ENCODE results near the gene RNF181.
"Not testable (repeated sequence)": the region's sequence is repeated elsewhere in the genome, so short reads cannot be mapped to it uniquely, and the experiment has no call there.

Gene RNF181

GRCh38 chr2:85584857-85585780 is 10.4 kb upstream of the RNF181 start:
- Histone ChIP-seq H3K27ac (ENCODE audit: low read depth in 2 of 2, low read length in 2 of 2) (peak overlapping the region; percentile 79 to 84), H3K4me1 (ENCODE audit: control insufficient read depth in 2 of 2, insufficient read depth in 2 of 2, low read length in 2 of 2) (peaks cover 25% of the 10 kb centered on the region in 2 donors), H3K9me3 (ENCODE audit: control insufficient read depth in 2 of 2, low read length in 2 of 2) (no peaks in the 10 kb centered on the region), H3K4me3 (ENCODE audit: low read length in 2 of 2) (peak overlapping the region; percentile 58 to 67), H3K36me3 (ENCODE audit: control insufficient read depth in 2 of 2, insufficient read depth in 2 of 2, low read length in 2 of 2) (peaks cover 17% of the 10 kb centered on the region in 2 donors), H3K9ac (ENCODE audit: low read depth in 1 of 2, low read length in 2 of 2) (peak overlapping the region; percentile 42 to 55), H3K27me3 (ENCODE audit: control insufficient read depth in 2 of 2, insufficient read depth in 2 of 2, low read length in 2 of 2) (no peaks in the 10 kb centered on the region)

GRCh38 chr2:85585781-85586105 is 9.8 kb upstream of the RNF181 start:
- peaks cover 14 to 15% of the 10 kb centered on the region in 2 donors for H3K36me3 ChIP-seq (ENCODE audit: control insufficient read depth in 2 of 2, insufficient read depth in 2 of 2, low read length in 2 of 2)
- H3K9me3 ChIP-seq (ENCODE audit: control insufficient read depth in 2 of 2, low read length in 2 of 2), result no peaks in the 10 kb centered on the region
- no peaks in the 10 kb centered on the region for H3K27me3 ChIP-seq (ENCODE audit: control insufficient read depth in 2 of 2, insufficient read depth in 2 of 2, low read length in 2 of 2)
- peak overlapping the region; percentile 79 to 84 for H3K27ac ChIP-seq (ENCODE audit: low read depth in 2 of 2, low read length in 2 of 2)
- H3K4me1 ChIP-seq (ENCODE audit: control insufficient read depth in 2 of 2, insufficient read depth in 2 of 2, low read length in 2 of 2), result peaks cover 23 to 29% of the 10 kb centered on the region in 2 donors
- no peak overlapping the region for H3K9ac ChIP-seq (ENCODE audit: low read depth in 1 of 2, low read length in 2 of 2)
- H3K4me3 ChIP-seq (ENCODE audit: low read length in 2 of 2), result peak overlapping the region in 1 of 2 donors; percentile 46

- Histone ChIP-seq H3K27me3 (ENCODE audit: control insufficient read depth in 2 of 2, insufficient read depth in 2 of 2, low read length in 2 of 2) (no peaks in the 10 kb centered on the region), H3K36me3 (ENCODE audit: control insufficient read depth in 2 of 2, insufficient read depth in 2 of 2, low read length in 2 of 2) (peaks cover 2 to 3% of the 10 kb centered on the region in 2 donors), H3K9me3 (ENCODE audit: control insufficient read depth in 2 of 2, low read length in 2 of 2) (no peaks in the 10 kb centered on the region), H3K4me3 (ENCODE audit: low read length in 2 of 2) (no peak overlapping the region), H3K9ac (ENCODE audit: low read depth in 1 of 2, low read length in 2 of 2) (no peak overlapping the region), H3K27ac (ENCODE audit: low read depth in 2 of 2, low read length in 2 of 2) (peak overlapping the region in 1 of 2 donors; percentile 9), H3K4me1 (ENCODE audit: control insufficient read depth in 2 of 2, insufficient read depth in 2 of 2, low read length in 2 of 2) (peaks cover 26 to 40% of the 10 kb centered on the region in 2 donors)
Observed at GRCh38 chr2:85588236-85588635, 7.3 kb upstream of the RNF181 start.

- no peak overlapping the region for H3K9ac ChIP-seq (ENCODE audit: low read depth in 1 of 2, low read length in 2 of 2)
- no peaks in the 10 kb centered on the region for H3K9me3 ChIP-seq (ENCODE audit: control insufficient read depth in 2 of 2, low read length in 2 of 2)
- no peaks in the 10 kb centered on the region for H3K27me3 ChIP-seq (ENCODE audit: control insufficient read depth in 2 of 2, insufficient read depth in 2 of 2, low read length in 2 of 2)
- H3K4me3 ChIP-seq (ENCODE audit: low read length in 2 of 2), result no peak overlapping the region
- H3K27ac ChIP-seq (ENCODE audit: low read depth in 2 of 2, low read length in 2 of 2), result peak overlapping the region in 1 of 2 donors; percentile 9
- H3K36me3 ChIP-seq (ENCODE audit: control insufficient read depth in 2 of 2, insufficient read depth in 2 of 2, low read length in 2 of 2), result peaks cover under 1 to 1% of the 10 kb centered on the region in 2 donors
- H3K4me1 ChIP-seq (ENCODE audit: control insufficient read depth in 2 of 2, insufficient read depth in 2 of 2, low read length in 2 of 2), result peaks cover 25 to 37% of the 10 kb centered on the region in 2 donors
Observed at GRCh38 chr2:85588645-85589044, 6.9 kb upstream of the RNF181 start.

- Histone ChIP-seq H3K27me3 (ENCODE audit: control insufficient read depth in 2 of 2, insufficient read depth in 2 of 2, low read length in 2 of 2) (no peaks in the 10 kb centered on the region), H3K4me3 (ENCODE audit: low read length in 2 of 2) (no peak overlapping the region), H3K27ac (ENCODE audit: low read depth in 2 of 2, low read length in 2 of 2) (no peak overlapping the region), H3K9ac (ENCODE audit: low read depth in 1 of 2, low read length in 2 of 2) (no peak overlapping the region), H3K36me3 (ENCODE audit: control insufficient read depth in 2 of 2, insufficient read depth in 2 of 2, low read length in 2 of 2) (no peaks in the 10 kb centered on the region), H3K4me1 (ENCODE audit: control insufficient read depth in 2 of 2, insufficient read depth in 2 of 2, low read length in 2 of 2) (peaks cover 20 to 33% of the 10 kb centered on the region in 2 donors), H3K9me3 (ENCODE audit: control insufficient read depth in 2 of 2, low read length in 2 of 2) (no peaks in the 10 kb centered on the region)
Observed at GRCh38 chr2:85589181-85589580, 6.4 kb upstream of the RNF181 start.

- Histone ChIP-seq H3K27me3 (ENCODE audit: control insufficient read depth in 2 of 2, insufficient read depth in 2 of 2, low read length in 2 of 2) (no peaks in the 10 kb centered on the region), H3K4me1 (ENCODE audit: control insufficient read depth in 2 of 2, insufficient read depth in 2 of 2, low read length in 2 of 2) (peaks cover 19 to 34% of the 10 kb centered on the region in 2 donors), H3K9ac (ENCODE audit: low read depth in 1 of 2, low read length in 2 of 2) (no peak overlapping the region), H3K36me3 (ENCODE audit: control insufficient read depth in 2 of 2, insufficient read depth in 2 of 2, low read length in 2 of 2) (no peaks in the 10 kb centered on the region), H3K9me3 (ENCODE audit: control insufficient read depth in 2 of 2, low read length in 2 of 2) (no peaks in the 10 kb centered on the region), H3K27ac (ENCODE audit: low read depth in 2 of 2, low read length in 2 of 2) (peak overlapping the region; percentile 50 to 64), H3K4me3 (ENCODE audit: low read length in 2 of 2) (no peak overlapping the region)
Observed at GRCh38 chr2:85589982-85590791, 5.4 kb upstream of the RNF181 start.

- H3K9ac ChIP-seq (ENCODE audit: low read depth in 1 of 2, low read length in 2 of 2), result no peak overlapping the region
Observed at GRCh38 chr2:85590950-85591349, 4.6 kb upstream of the RNF181 start.

GRCh38 chr2:85591563-85591962 is 4.0 kb upstream of the RNF181 start:
- peak overlapping the region; percentile 36 to 64 for H3K27ac ChIP-seq (ENCODE audit: low read depth in 2 of 2, low read length in 2 of 2)
- H3K4me1 ChIP-seq (ENCODE audit: control insufficient read depth in 2 of 2, insufficient read depth in 2 of 2, low read length in 2 of 2), result peaks cover 15 to 31% of the 10 kb centered on the region in 2 donors
- no peaks in the 10 kb centered on the region for H3K9me3 ChIP-seq (ENCODE audit: control insufficient read depth in 2 of 2, low read length in 2 of 2)
- no peak overlapping the region for H3K9ac ChIP-seq (ENCODE audit: low read depth in 1 of 2, low read length in 2 of 2)
- no peaks in the 10 kb centered on the region for H3K27me3 ChIP-seq (ENCODE audit: control insufficient read depth in 2 of 2, insufficient read depth in 2 of 2, low read length in 2 of 2)
- H3K36me3 ChIP-seq (ENCODE audit: control insufficient read depth in 2 of 2, insufficient read depth in 2 of 2, low read length in 2 of 2), result peaks cover 0 to under 1% of the 10 kb centered on the region in 2 donors
- H3K4me3 ChIP-seq (ENCODE audit: low read length in 2 of 2), result no peak overlapping the region

More at GRCh38 chr2:85590950-85591349, 4.6 kb upstream of the RNF181 start:
- H3K9me3 ChIP-seq (ENCODE audit: control insufficient read depth in 2 of 2, low read length in 2 of 2), result no peaks in the 10 kb centered on the region
- no peak overlapping the region for H3K4me3 ChIP-seq (ENCODE audit: low read length in 2 of 2)
- no peaks in the 10 kb centered on the region for H3K27me3 ChIP-seq (ENCODE audit: control insufficient read depth in 2 of 2, insufficient read depth in 2 of 2, low read length in 2 of 2)
- no peaks in the 10 kb centered on the region for H3K36me3 ChIP-seq (ENCODE audit: control insufficient read depth in 2 of 2, insufficient read depth in 2 of 2, low read length in 2 of 2)
- H3K4me1 ChIP-seq (ENCODE audit: control insufficient read depth in 2 of 2, insufficient read depth in 2 of 2, low read length in 2 of 2), result peaks cover 11 to 27% of the 10 kb centered on the region in 2 donors
- peak overlapping the region; percentile 36 to 64 for H3K27ac ChIP-seq (ENCODE audit: low read depth in 2 of 2, low read length in 2 of 2)

GRCh38 chr2:85592299-85592698 is 3.2 kb upstream of the RNF181 start:
- H3K27ac ChIP-seq (ENCODE audit: low read depth in 2 of 2, low read length in 2 of 2); H3K27me3 ChIP-seq (ENCODE audit: control insufficient read depth in 2 of 2, insufficient read depth in 2 of 2, low read length in 2 of 2); H3K9me3 ChIP-seq (ENCODE audit: control insufficient read depth in 2 of 2, low read length in 2 of 2); H3K36me3 ChIP-seq (ENCODE audit: control insufficient read depth in 2 of 2, insufficient read depth in 2 of 2, low read length in 2 of 2); H3K4me3 ChIP-seq (ENCODE audit: low read length in 2 of 2); H3K9ac ChIP-seq (ENCODE audit: low read depth in 1 of 2, low read length in 2 of 2): not testable (repeated sequence)
- H3K4me1 ChIP-seq (ENCODE audit: control insufficient read depth in 2 of 2, insufficient read depth in 2 of 2, low read length in 2 of 2), result peaks cover 20 to 37% of the 10 kb centered on the region in 2 donors

- Histone ChIP-seq H3K36me3 (ENCODE audit: control insufficient read depth in 2 of 2, insufficient read depth in 2 of 2, low read length in 2 of 2) (peaks cover 10 to 11% of the 10 kb centered on the region in 2 donors), H3K4me3 (ENCODE audit: low read length in 2 of 2) (no peak overlapping the region), H3K9me3 (ENCODE audit: control insufficient read depth in 2 of 2, low read length in 2 of 2) (no peaks in the 10 kb centered on the region), H3K4me1 (ENCODE audit: control insufficient read depth in 2 of 2, insufficient read depth in 2 of 2, low read length in 2 of 2) (peaks cover 20 to 37% of the 10 kb centered on the region in 2 donors), H3K27me3 (ENCODE audit: control insufficient read depth in 2 of 2, insufficient read depth in 2 of 2, low read length in 2 of 2) (no peaks in the 10 kb centered on the region), H3K9ac (ENCODE audit: low read depth in 1 of 2, low read length in 2 of 2) (no peak overlapping the region), H3K27ac (ENCODE audit: low read depth in 2 of 2, low read length in 2 of 2) (no peak overlapping the region)
Observed at GRCh38 chr2:85593023-85593422, 2.5 kb upstream of the RNF181 start.
